ENCODE measurements around the gene FAM240B.

- TF ChIP-seq, protein P1, sequence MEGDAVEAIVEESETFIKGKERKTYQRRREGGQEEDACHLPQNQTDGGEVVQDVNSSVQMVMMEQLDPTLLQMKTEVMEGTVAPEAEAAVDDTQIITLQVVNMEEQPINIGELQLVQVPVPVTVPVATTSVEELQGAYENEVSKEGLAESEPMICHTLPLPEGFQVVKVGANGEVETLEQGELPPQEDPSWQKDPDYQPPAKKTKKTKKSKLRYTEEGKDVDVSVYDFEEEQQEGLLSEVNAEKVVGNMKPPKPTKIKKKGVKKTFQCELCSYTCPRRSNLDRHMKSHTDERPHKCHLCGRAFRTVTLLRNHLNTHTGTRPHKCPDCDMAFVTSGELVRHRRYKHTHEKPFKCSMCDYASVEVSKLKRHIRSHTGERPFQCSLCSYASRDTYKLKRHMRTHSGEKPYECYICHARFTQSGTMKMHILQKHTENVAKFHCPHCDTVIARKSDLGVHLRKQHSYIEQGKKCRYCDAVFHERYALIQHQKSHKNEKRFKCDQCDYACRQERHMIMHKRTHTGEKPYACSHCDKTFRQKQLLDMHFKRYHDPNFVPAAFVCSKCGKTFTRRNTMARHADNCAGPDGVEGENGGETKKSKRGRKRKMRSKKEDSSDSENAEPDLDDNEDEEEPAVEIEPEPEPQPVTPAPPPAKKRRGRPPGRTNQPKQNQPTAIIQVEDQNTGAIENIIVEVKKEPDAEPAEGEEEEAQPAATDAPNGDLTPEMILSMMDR (conservative IDR thresholded peaks at IDR 0.05): no peak
- TF ChIP-seq EZH2 (IDR thresholded peaks at IDR 0.05; ENCODE audit: low read depth): no peak
These were observed 48.2 kb downstream of the FAM240B start for GRCh38 chr9:38671748-38672147.
